Stimulated activated CD4-positive, alpha-beta T cell treated with anti-CD3 and anti-CD28 coated beads, Interleukin-2, amount 100 ng/mL, for 4 hours (primary cell): ENCODE measurements around the gene SLC30A4.
"Not testable (repeated sequence)": the region's sequence is repeated elsewhere in the genome, so short reads cannot be mapped to it uniquely, and the experiment has no call there.

Source experiments
- DNase-seq: peaks from one replicate; pipeline ENCODE4 v3.0.0-alpha.2; 2020; ENCODE audit warnings: low read depth

The SLC30A4 gene

GRCh38 chr15:45522328-45523165, at the start of gene SLC30A4:
Gene SLC30A4, minus strand, starts transcription at chr15:45522755. Its CDS starts 401 bp downstream, at chr15:45522354.
- DNase-seq, result peak; percentile 54

DNA sequence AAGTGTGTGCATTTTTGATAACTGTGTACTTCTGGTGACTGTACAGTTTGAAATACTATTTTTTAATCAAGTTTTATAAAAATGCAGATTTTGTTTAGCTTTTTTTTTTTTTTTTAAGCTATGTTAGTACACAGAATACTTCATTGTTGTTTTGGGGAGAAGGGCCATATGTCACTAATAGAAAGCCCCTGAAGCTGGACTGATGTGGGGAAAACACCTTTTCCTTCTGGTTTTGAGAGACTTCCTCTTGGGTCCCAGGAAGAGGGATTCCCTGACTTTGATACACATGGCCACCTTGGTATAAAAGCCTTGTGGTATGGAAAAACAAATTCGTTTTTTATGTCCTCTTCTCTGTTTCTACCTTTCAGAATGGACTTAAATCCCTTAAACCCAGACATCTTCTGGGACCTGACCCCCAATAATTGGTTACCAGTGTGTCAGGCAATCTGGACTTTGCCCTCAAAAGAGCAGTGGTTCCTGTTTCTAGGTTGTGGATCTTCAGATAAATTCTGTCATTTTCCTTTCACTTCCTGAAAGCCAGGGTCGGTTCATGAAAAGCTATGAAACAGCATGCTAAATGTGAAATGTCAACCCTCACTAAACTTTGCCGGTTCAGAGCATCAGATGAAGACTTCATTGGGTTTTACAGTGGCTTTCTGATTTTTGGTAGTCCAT, 33.5 kb upstream of the SLC30A4 start:
- no peak for DNase-seq

DNA sequence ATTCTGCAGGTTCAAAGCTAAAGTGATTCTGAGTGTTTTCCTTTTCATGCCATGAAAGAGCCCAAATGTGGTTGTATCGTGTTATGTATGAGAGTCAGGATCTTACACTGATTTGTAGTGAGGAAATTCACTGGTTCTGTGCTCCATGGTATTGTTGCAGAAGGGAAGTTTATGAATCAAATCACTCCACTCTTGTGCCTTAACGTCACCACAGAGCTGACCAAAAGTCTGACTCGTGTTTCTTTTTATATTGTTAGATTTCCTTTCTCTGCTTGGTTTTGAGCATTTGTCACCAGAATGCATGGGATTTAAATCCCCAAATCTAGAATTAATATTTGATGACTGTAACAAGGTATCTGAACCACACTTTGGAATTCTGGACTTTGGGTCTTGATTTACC, 29.1 kb upstream of the SLC30A4 start:
- no peak for DNase-seq

GRCh38 chr15:45550436-45550835, 27.9 kb upstream of the SLC30A4 start:
- DNase-seq, result no peak

GRCh38 chr15:45549541-45550220, 27.1 kb upstream of the SLC30A4 start:
- no peak for DNase-seq

GRCh38 chr15:45548753-45549520, 26.4 kb upstream of the SLC30A4 start:
- no peak for DNase-seq

GRCh38 chr15:45546789-45547188, 24.2 kb upstream of the SLC30A4 start:
- no peak for DNase-seq

DNA sequence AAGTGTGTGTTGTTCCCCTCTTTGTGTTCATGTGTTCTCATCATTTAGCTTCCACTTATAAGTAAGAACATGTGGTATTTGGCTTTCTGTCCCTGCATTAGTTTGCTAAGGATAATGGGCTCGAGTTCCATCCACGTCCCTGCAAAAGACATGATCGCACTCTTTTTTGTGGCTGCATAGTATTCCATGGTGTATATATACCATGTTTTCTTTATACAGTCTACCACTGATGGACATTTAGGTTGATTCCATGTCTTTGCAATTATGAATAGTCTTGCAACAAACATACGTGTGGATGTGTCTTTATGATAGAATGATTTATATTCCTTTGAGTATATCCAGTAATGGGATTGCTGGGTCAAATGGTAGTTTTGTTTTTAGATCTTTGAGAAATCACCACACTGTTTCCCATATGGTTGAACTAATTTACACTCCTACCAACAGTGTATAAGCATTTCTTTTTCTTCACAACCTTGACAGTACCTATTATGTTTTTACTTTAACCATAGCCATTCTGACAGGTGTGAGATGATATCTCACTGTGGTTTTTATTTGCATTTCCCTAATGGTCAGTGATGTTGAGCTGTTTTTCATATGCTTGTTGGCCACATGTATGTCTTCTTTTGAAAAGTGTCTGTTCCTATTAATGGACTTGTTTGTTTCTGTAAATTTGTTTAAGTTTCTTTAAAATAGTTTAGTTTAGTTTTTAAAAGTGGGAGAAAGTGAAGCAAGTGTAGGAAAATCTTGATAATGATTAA, 21.9 kb upstream of the SLC30A4 start:
- no peak for DNase-seq

- no peak for DNase-seq
Measured at GRCh38 chr15:45543051-45543450, 20.5 kb upstream of the SLC30A4 start.

GRCh38 chr15:45540531-45540930, 18.0 kb upstream of the SLC30A4 start:
- no peak for DNase-seq

DNA sequence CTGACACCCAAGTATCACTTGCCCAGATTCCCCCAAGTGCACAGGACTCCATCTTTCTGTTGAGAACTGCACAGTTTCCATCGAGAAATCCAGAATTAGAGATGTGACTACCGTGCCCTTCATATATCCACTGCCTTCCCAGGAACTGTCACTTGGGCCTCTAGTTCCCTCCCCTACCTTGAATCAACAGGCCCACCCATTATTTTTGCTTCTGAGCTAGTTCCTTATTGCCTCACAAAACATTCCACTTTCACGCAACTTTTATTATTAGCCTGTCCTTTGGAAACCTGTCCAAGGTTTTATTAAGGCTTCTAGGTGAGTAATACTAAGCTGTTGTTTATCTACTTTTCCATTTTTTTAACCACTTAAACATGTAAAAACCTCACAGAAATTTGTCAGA, 17.1 kb upstream of the SLC30A4 start:
- DNase-seq, result no peak

DNA sequence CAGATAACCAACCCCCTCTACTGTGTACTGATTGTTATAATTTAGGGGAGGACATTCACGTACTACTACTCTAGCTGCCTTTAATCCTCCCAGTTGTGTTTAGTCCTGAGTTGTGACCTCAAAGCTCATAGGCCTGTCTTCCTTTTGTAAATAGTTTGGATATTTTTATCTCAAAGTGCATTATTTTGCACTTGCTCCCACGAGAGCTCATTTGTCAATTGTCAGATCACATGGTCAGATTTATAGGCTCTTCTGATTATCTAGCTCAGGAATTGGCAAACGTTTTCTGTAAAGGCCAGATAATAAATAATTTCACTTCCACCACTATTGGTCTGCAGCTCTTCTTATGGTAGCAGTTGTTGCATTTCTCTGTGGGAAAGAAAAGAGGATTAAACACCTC, 14.4 kb upstream of the SLC30A4 start:
- DNase-seq, result no peak

GRCh38 chr15:45535486-45536042, 13.0 kb upstream of the SLC30A4 start:
- no peak for DNase-seq

GRCh38 chr15:45534821-45535220, 12.3 kb upstream of the SLC30A4 start:
- no peak for DNase-seq

DNA sequence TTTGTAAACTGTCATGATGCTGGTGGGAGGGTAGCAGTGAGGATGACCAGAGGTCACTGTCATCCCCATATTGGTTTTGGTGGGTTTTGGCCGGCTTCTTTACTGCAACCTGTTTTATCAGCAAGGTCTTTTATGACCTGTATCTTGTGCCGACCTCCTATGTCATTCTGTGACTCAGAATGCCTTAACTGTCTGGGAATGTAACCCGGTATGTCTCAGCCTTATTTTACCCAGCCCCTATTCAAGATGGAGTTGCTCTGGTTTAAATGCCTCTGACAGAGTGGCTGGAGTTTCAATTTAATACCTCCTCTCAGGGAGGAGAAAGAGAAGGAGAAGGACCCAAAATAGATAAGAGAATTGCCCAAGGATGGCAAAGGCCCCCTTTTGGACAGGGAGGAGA, 10.3 kb upstream of the SLC30A4 start:
- DNase-seq, result not testable (repeated sequence)

- no peak for DNase-seq
Measured at GRCh38 chr15:45529613-45530012, 7.1 kb upstream of the SLC30A4 start.

- no peak for DNase-seq
Measured at GRCh38 chr15:45527086-45527485, 4.5 kb upstream of the SLC30A4 start.

GRCh38 chr15:45523166-45523460, 558 bp upstream of the SLC30A4 start:
- no peak for DNase-seq

DNA sequence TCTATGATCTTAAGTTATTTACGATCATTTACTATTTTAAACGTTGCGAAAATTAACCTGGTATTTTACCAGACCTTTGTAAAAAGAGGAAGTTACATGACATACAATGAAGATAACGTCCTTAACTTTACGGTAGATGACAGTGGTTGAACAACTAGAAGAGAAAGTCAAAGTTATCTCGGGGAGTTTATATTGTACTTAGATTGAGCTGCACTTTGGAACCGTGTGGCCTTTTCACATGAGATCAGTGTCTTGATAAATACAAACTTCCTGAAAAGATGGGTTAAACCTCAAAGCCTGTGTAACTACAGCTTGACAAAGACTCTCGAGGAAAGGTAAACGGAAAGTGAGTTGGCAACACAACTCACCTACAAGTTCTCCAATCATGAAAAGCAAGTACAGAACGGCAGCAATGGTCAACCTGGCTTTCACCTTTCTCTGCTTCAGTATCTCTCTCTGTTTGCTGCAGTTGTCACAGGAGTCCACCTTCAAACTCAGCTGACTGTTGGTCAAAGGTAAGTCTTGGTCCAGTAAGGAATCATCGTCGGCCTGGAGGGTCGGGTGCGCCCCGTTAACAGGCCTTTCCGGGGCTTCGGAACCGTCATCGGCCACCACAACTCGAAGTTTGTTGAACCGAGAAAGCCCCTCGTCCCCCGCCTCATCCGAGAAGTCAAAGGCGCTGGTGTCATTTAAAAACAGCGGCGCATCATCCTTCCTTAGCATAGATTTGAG, 793 bp downstream of the SLC30A4 start:
- DNase-seq, result no peak

- DNase-seq, result no peak
Measured at GRCh38 chr15:45510758-45511280, 11.7 kb downstream of the SLC30A4 start.
